NCI-H1694 (cell line): ENCODE measurements around the gene RACGAP1.

Experiments
- DNase-seq: peaks from one replicate; lab custom pipeline; 2025; lab: John Stamatoyannopoulos, UW

RACGAP1 gene

DNA sequence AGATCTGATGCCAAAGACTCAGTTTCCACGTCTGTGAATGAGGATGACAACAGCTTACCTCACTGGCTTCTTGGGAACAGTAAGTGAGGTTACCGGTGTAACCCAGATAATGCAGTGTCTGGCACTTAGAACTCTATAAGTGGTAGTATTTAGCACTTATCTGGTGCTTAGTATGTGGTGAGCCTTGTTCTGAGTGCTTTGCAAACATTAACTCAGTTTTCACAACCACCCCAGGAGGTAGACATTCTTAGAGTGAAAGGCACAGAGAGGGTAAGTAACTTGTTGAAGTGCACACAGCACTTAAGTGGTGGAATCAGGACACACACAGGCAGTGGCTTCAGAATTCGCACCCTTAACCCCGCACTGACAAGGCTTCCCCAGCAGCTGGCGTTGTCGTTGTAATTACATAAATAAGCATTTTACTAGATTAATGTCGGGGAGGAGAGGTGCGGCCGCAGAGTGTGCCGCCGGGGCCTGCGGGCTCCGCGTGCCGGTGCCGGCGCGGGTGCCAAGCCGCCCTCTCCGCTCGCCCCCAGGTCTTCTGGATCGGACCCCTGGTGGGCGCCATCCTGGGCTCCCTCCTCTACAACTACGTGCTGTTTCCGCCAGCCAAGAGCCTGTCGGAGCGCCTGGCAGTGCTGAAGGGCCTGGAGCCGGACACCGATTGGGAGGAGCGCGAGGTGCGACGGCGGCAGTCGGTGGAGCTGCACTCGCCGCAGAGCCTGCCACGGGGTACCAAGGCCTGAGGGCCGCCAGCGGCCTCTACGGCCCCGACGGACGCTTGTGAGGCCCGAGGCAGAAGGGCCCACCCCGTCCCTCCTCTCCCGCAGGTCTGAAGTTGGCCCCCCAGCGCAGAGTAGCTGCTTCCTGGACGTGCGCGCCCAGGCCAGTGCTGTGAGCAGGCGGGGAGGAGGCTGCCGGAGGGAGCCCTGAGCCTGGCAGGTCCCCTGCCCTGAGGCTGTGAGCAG, 70.1 kb downstream of the RACGAP1 start:
- no peak for DNase-seq

DNA sequence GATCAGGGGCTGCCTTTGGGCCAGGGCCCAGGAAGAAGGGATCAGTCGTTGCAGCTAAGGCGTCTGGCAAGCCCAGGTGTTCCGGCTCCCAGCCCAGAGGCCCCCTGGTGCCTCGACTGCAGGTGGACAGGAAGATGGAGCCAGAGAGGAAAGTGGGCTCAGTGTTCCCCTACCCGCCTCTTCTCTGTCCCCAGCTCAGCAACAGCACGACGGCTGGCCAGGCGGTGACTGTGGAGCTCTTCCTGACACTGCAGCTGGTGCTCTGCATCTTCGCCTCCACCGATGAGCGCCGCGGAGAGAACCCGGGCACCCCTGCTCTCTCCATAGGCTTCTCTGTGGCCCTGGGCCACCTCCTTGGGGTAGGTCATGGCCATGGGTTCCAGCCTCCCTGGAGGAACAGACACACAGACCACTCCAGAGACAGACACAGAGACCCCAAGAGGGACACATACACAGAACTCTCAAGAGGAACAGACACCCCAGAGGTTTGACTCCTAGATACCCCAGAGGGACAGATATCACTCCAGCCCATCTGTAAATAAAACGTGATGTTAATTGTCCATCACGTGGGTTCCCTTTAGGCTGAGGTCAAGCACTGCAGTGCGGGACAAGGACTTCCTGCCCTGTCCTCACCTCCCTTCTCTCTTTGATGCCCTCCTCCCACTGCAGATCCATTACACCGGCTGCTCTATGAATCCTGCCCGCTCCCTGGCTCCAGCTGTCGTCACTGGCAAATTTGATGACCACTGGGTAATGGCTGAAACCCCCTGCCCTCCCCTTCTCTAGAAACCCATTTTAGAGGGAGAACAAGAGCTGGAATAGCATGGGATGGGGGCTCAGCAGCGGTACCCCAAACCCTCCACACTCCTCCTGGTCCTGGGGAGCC, 71.1 kb downstream of the RACGAP1 start:
- no peak for DNase-seq

DNA sequence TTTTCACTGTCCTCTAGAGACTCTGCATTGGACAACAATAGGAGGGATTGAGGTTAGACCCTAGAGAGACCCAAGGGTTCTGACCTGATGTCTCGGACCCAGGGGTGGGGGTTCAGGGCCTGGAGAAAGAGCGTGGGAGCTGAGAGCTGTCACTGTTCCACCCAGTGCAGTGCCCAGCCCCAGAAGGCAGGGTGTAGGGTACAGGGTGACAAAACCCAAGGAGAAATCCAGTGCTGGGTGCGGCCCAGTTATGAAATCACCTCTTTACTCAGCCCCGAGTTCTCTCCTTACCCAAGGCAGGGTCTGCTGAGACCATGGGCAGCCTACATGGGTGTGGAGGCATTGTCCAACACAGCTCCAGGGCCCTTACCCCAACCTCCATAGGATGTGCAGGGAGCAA, 72.1 kb downstream of the RACGAP1 start:
- no peak for DNase-seq

DNA sequence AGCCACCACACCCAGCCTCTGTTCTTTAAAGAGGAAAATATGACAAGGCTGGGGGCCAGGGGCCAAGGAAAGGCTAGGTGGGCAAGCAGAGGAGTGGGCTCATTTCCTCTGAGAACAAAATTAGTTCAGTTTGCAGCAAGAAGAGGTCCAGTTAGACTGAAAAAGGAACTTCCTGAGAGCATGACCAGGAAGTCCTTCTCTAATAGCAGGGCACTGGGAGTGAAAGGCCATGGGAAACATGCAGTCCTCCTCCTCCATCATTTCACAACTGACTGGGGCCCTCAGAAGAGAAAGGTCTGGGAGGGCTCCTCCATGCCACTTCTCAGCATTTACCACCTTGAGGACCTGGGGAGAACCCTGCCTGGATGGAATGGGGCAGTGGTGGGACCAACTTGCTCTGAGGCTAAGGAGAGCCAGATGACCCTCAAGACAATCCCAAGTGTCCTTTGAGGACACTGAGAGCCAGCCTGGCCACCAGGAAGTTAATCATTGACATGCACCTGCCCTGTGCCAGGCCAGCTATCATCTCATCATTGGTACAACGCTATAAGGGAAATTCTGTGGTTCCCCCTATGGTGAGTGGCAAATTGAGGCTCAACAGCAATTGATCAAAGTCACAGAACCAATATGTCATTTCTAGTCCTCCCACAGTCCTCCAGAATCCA, 72.8 kb downstream of the RACGAP1 start:
- no peak for DNase-seq

DNA sequence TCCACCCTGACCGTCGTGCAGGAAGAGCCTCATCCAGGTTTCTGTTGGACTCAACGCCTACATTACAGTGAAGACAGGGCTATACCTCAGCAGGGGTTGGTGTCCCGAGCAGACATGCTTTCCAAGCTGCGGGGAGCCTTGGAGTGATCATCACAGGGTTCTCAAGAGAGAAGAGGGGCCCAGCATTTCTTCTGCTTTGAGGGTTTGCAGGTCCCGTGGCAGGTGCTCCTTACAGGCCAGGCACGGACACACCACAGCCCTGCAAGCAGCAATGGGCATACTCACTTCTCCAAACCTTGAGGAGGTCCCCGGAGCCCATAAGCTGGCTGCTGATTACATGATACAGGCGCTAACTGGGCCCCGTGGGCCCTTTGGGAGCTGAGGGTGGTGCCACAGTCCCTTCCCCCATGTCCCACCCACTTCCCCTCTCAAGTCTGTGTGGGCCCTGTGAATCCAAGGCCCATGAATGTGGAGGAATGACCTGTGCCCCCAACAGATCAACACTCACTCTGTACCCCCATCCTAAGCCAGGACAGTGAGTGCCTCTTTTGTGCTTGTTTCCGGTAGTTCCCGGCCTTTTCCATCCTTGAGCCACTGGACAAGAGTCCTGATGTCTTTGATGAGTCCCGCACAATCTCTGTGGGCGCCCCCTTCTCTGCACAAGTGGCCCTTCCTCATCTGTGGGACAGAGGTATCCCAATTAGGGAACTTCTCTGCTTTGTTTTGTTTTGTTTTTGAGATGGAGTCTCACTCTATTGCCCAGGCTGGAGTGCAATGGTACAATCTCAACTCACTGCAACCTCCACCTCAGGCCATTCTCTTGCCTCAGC, 73.7 kb downstream of the RACGAP1 start:
- DNase-seq: no peak

DNA sequence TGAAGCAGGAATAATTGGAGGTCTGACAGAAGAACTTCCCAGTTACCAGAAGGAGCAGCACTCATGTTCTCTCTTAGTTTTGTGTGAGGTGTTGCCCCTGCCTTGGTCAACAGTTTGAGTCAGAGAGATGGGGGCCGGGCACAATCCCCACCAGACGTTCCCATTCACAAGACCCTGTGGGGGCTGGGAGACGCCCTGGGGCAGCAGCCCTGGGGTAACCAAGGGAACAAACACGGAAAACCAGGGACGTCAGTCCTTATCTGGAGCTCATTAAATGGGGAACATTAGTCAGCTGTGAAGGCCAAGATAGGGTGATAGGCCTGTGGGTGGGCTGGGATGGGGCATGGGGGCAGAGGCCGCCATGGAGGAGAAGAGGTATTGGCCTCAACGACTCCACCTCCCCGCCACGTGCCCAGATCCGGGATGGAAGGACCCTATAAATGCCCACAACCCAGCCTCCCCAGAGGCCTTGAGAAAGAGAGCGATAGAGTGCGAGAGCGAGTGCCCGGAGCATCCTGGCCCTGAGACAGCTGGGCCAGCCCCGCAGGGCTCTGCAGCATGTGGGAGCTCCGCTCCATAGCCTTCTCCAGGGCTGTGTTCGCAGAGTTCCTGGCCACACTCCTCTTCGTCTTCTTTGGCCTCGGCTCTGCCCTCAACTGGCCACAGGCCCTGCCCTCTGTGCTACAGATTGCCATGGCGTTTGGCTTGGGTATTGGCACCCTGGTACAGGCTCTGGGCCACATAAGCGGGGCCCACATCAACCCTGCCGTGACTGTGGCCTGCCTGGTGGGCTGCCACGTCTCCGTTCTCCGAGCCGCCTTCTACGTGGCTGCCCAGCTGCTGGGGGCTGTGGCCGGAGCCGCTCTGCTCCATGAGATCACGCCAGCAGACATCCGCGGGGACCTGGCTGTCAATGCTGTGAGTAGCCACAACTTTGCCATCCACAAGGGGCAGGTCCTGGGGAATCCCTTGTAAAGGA, 74.7 kb downstream of the RACGAP1 start, which contains the start of gene AQP2:
TSS of gene AQP2 (plus strand) at position 465 of the 979 bp plus-strand sequence. CDS start at position 559, 94 bp downstream.
- no peak for DNase-seq

DNA sequence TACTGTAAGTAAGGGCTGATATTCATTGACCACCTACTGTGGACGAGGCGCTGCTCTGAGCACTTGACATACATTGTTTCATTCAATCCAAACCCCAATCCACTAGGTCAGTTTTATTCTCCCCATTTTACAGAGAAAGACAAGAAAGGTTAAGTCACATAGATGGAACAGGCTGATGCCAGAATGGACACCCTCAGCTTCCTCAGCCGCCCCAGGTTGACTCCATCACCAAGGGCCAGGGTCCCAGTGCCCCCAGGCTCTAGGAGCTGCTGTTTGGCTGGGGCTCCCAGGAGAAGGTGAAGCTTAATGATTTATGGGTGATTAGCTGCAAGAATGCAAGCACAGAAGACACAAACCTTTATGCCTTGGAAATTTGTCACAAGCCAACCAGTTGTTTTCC, 75.4 kb downstream of the RACGAP1 start:
- no peak for DNase-seq

DNA sequence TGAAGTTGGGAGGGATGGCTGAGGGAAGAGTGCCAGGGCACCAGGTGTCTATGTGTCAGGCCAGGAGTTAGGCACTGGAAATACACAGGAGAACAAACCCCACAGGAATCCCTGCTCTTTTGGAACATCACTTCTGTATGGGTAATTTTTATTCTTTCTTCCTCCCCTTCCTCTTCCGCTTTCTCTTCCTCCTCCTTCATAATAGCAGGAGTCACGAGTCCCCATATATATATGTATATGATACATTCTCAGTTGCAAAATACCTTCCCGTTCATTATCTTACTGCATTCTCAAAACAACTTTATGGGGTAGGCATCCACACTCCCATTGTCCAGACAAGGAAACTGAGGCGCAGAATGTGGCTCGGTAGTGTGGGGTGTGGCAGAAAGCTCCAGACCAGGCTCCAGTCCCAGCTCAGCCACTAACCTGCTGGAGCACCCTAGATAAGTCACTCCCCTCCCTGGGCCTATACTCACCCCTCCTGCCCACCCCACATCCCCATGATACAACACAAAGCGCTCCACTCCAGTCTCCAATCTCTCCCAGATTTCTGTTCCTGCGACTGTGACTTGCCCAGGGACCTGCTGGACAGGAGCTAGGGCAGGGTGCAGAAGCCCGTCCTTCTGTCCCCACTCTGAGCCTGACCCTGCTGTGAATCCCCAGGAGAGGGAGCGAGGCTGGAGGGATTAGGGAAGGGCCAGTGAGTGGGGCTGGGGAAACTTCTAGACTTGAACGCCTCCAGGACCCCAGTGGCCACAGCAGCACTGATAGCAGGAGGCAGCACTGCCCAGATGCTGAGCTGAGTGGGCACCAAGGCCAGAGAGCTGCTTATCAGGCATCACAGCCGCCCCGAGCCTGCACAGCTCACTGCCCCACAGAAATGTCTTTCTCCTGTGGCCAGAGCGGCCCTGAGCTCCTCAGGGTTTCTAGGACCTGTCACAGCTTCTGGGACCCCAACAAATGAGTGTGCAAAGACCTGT, 76.1 kb downstream of the RACGAP1 start:
- no peak for DNase-seq

DNA sequence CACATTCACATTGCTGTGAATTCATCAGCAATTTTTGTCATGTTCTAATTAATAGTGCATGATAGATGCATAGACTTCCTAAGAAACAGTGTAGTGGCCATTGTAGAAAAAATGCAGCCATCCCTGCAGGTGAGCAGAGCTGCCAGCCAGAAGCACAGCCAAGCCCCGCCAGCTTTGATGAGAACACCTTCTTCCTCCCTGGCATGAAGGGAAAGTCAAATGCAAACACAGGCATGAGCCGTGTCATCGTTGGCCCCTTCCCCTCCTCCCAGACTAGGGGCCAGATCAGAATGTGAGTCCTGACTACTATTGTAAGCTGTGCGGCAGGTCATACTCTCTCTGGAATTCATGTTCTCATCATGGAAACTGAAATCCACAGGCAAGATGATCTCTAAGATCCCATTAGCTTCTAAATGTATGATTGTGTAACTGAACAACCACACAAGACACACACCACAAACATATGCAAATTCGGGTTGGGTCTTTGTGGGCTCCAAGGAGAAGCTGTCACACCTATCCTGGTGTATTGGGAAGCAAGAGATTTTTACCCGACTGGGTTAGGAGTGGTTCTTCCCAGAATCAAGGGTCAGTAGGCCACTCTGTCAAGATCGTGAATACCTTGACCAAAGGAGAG, 77.6 kb downstream of the RACGAP1 start:
- no peak for DNase-seq

DNA sequence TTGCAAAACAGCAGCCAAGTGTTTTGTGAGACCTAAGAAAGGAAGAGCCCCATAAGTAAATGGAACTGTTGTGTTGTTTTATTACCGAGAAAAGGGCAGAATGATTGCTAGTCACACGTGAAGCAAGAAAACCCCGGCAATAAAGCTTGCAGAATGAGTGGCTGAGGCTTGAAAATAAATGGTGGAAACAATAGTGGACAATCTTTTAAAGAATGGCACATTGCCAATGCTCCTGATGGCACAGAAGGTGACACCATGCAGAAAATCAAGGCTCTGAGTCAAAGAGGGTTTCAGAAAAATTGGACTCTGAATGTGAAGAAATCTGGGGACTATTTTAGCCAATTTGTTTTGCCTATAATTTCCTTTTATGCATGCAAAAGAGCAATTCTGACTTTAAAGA, 78.8 kb downstream of the RACGAP1 start:
- DNase-seq: no peak

DNA sequence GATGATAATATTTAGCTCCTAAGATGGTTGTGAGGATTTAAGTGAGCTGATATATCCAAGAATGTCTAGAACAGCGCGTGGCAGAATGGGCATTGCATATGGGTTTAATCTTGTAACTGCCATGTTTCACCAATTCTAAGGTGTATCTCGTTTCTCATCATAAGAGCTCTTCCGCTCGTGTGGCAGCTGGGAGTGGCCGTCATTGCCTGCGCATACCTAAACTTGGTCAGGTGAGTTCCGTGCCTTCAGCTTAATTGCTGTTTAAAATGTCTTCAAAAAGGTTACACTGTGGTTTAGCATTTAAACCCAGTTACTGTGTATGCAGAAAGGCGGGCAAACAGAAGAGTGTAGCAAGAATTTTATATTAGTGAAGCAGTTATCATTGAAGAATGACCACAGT, 79.2 kb downstream of the RACGAP1 start:
- no peak for DNase-seq

DNA sequence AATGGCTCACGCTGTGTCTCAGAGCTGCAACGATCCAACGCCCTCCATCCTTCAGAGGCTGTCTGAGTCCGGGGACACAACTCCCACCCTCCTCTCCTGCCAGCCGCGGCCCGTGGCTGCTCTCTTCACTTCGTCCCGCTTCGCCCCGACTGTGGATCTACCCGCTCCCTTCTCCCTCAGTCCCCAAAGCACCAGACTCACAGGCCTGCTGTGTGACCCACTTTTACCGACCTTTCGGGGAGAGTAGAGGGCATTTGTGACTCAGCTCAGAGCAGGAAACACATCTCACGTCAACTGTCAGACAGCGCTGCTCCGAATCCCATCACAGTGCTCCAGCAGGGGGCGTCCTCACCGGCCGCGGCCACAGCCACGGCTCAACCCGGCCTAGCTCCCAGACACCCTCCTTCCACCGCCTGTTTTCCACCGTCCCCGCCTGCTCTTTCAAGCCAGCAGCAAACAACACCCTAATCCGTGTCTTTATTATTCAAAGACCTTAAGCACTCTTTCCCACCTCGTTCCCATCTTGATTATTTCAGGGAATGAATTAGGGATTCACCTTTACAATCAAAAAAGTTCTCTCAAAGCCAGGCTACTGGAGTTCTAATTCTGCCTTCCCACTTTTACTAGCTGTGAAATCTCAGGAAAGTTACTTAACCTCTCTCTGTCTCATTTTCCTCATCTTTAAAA, 79.8 kb downstream of the RACGAP1 start:
- DNase-seq: peak; percentile 67

DNA sequence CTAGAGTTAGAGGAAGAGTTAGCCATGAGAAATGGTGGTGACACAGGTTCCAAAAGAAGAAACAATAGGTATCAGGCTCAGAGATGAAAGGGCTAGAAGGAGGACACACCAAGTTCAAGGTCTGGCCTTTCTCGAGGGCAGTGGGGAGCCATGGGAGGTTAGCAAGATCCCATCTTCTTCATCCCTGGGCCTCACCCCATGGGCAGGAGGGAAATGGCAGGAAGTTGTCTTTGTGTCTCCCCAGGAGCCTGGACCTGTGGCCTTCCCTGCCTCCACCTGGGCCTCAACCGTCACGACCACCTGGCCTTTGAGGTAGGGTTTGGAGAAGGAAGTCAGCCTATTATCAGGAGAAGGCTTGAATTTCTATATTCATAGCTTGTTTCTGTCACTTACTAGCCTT, 80.6 kb downstream of the RACGAP1 start:
- no peak for DNase-seq

DNA sequence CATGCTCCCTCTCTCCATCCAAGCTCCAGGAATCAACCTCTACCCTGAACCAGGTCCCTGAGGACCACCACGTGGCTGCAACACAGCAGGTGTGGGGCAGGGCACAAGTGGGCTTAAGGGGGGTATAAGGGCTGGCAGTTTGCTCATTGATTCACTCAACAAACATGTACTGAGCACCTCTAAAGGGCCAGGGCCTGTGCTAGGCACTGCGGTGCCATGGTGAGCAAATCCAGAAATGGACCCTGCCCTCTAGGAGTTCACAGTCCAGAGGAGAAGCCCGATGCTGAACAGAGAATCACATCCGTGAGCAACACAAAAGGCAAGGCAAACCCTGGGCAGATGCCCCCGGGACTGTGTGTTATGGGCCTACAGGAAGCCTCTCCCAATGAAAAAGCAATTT, 81.2 kb downstream of the RACGAP1 start:
- no peak for DNase-seq

DNA sequence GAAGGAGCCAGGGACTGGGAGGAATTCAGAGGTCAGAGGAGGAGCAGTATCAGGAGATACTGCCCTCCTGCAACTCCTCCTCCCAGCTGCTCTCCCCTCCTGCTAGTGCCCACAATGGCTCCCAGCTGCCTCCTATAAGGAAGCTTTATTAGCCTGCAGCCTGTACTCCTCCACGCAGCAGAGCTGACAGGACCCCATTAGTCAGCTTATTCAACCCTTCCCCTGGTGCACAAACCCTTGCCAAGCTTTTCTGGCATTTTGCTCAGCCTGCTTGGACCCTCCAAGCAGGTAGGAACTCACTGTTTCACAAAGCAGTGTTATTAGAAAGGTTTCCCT, 81.7 kb downstream of the RACGAP1 start:
- DNase-seq: no peak

DNA sequence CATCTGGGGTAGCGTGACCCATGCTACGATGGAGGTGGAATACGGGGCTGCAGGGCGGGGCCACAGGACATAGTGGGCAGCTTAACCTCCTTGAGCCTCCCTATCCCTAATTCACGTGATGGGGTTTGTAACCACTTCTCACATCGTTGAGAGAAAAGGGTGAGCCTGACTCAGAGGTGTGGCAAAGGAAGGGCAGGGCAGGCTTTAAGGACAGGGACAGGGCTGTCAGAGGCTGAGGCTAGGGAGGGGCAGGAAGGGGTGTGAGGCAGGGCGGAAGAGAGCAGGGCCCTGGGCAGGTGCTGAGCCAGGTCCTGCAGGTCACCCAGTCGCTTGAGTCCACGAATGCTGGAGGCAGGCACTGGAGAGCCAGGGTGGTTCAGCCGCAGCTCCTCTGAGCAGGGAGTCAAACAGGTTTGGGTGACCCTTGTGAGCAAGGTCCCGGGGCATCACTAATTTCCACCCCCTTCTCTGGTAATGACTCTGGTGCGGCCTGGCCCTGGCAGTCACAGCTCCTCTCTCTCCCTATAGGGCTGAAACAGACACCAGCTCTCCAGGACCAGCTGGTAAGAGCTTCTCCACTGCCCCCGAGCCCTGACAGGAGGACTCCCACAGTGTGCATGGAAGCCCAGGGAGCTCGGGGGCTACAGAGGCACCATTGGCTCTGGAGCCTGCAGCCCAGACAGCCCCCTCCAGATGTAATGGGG, 82.2 kb downstream of the RACGAP1 start:
- no peak for DNase-seq

DNA sequence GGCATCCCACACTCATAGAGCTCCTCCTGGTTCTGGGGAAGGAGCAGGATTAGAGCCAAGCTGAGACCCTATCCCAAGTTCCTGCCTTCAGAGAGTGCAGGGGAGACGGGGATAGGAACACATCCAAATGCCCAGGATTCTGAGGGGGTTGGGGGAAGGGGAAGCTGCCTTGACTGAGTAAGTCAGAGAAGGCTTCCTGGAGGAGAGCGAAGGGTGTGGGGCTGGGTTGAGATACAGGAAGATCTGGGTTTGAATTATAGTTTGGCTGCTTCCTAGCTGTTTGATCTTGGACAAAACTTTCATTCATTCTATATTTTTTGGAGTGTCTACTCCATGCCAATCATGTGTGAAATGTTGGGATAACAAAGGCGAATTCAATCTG, 82.8 kb downstream of the RACGAP1 start:
- DNase-seq: no peak
